Activated CD8-positive, alpha-beta memory T cell treated with anti-CD3 and anti-CD28 coated beads for 4 hours (primary cell): ENCODE measurements around the gene RAD23A.
A peak's percentile ranks its signal among the peaks of the same experiment; 100 is the strongest.
"Not testable (repeated sequence)": the region's sequence is repeated elsewhere in the genome, so short reads cannot be mapped to it uniquely, and the experiment has no call there.

Experiments
- DNase-seq, 2 donors: peaks; one replicate each; pipeline ENCODE4 v3.0.0-alpha.2; 2020; ENCODE audit warnings: low read depth in 2 of 2

RAD23A gene

DNA sequence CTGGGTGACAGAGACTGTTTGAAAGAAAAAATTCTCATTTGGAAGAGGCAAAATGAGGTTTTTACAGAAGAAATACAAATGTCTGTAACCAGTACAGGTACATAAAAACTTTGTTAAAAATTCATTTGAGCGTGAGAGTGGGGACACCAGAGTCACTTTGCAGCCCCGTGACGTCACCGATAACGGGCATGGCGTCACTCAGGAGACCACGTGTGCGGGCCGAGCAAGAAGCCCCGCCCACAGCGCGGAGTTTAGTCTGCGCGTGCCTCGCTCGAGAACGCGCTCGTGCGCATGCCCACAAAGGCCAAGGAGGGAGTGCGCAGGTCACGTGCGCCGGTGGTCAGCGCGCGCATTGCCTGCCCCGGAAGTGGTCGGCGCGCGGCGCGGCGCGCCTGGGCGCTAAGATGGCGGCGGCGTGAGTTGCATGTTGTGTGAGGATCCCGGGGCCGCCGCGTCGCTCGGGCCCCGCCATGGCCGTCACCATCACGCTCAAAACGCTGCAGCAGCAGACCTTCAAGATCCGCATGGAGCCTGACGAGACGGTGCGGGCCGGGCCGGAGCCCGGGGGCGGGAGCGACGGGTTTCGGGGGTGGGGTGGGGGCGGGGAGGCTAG is at the start of gene RAD23A:
Gene RAD23A, plus strand, starts transcription at position 384 of the 613 bp plus-strand sequence. Its CDS starts 87 bp downstream, at position 471.
- DNase-seq, result peak; percentile 96 to 97

GRCh38 chr19:12896460-12896859 is 49.2 kb upstream of the RAD23A start:
- no peak for DNase-seq

DNA sequence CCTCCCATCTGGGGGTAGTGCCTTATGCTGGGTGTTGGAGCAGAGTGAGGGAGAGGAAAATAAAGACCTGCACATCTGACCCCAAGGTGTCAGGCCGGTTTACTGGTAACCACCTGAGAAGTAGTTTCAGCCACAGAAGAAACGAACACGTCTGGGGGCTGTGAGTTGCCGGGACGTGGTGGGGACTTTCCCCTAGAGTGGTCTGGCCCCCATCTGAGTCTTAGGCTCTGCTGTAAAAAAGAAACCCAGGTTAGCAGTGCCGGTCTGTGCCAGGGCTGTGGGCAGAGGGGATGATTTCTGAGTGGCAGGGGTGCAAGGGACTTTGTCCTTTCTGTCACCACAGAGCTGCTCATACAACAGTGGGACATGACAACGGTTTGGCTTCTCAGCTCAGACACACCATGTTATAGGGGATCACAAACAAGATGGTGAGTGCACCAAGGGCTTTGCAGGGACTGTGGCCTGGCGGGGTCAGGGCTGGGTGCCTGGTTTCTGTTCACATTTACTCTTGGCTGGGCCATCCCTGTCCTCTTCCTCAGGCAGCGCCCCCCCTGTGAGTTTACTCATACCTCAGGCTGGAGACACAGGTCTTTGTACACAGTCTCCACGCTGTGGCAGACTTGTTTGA is 45.7 kb upstream of the RAD23A start:
- no peak for DNase-seq

DNA sequence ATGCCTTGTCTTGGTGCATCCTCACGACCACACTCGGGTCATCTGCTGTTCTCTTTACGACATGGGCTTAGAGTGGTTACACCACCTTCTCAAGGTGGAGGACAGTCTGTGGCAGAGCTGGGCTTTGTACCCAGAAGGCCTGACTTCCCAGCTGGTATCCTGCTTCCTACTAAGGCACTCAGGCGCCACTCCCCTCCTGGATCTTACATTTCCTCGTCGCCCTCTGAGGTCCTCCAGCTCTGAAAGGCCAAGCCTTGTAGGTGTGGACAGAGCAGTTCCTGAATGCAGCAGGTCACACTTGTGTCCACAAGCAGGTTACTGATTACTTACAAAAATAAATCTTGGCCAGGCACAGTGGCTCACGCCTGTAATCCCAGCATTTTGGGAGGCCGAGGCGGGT is 38.5 kb upstream of the RAD23A start:
- DNase-seq, result no peak

- DNase-seq, result no peak
Measured at GRCh38 chr19:12912571-12912970, 33.1 kb upstream of the RAD23A start.

DNA sequence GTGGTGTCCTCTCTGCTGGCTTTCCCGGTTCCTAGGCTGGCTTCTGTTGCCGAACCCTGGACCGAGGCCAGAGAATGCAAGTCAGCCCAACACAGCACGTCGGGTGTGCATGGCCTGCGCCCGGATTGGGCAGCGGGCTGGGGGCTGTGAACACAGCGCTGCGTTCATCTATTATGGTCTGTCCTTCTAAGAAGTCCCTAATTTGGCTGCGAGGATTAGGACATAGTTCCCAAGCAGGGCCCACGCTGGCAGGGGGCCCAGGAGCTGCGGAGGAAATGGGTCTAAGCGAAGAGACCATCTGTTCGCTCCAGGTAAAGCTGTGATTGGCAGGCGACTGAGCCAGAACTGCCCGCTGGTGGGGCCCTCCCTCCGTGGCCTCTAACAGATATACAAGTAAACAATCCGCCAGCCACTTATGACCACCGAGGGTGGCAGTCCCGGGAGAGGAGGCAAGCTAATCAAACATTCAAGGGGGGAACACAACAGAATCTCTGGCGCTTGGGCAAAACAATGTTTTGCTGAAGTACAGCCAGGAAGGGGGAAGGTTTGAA is 32.6 kb upstream of the RAD23A start:
- DNase-seq, result no peak

- no peak for DNase-seq
Measured at GRCh38 chr19:12913851-12914690, 31.6 kb upstream of the RAD23A start.

DNA sequence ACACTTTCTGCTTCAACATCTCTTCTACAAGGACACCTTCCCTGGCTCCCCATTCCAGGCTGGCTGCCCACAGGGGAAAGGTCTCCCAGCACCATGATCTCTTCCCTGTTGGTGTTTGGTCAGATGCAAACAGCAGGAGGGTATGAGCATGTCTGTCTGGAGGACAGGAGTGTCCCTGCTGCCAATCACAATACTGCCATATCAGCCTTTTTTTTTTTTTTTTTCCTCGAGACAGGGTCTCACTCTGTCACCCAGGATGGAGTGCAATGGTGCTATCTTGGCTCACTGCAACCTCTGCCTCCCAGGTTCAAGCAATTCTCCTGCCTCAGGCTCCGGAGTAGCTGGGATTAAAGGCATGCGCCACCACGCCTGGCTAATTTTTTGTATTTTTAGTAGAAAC is 29.8 kb upstream of the RAD23A start:
- DNase-seq, result not testable (repeated sequence)

GRCh38 chr19:12918253-12918652 is 27.4 kb upstream of the RAD23A start:
- DNase-seq, result no peak

- DNase-seq, result no peak
Measured at GRCh38 chr19:12921047-12921446, 24.6 kb upstream of the RAD23A start.

DNA sequence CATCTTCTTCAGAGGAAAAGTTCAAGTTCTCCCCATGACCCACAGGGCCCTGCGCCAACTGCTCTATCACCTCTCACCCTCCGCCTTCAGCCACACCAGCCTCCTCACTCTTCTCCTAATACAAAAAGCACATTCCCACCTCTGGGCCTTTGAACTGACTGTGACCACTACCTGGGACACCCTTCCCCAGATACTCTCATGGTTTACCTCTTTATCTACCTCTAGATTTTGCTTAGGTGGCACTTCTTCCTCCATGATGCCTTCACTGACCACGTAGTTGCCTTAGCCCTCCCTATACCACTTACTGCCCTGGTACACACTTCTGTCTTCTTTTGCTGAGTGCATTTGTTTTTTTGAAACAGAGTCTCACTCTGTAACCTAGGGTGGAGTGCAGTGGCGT is 22.7 kb upstream of the RAD23A start:
- DNase-seq, result no peak

- DNase-seq, result no peak
Measured at GRCh38 chr19:12924621-12925310, 20.9 kb upstream of the RAD23A start.

DNA sequence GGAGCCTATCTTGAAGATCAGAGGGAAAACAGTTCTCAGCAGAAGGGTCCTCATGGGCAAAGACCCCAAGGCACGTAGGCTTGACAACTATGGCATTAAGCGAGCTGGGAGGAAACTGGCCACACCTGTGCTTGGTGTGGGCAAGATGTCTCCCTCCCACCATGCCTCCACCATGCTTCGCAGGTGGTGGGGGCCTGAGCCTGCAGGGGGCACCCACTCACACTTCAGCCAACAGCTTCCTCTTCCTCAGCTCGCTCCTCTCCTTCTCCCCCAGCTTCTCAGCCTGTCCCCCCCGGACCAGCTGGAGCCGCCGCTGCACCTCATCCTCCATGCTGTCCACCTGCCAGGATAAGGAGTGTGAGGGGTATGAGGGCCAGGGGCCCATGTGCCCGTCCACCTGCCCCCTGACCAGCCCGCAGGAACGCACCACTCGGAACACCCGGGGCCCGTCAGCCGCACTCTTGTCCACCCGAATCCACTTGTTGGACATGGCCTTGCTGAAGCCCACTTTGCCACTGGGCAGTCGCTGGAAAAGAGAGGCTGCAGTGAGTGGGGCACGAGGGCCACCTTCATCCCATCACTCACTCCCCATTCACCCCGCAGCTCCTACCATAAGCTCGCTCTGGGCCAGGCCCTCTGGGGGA is 15.5 kb upstream of the RAD23A start:
- DNase-seq, result no peak

- DNase-seq, result no peak
Measured at GRCh38 chr19:12932392-12933286, 13.0 kb upstream of the RAD23A start.

GRCh38 chr19:12933287-12934072 is 12.2 kb upstream of the RAD23A start, which contains the start of gene FARSA:
Gene FARSA, minus strand, starts transcription at chr19:12933711. Its CDS starts 15 bp downstream, at chr19:12933696.
- peak; percentile 82 to 85 for DNase-seq

GRCh38 chr19:12935071-12935470 is 10.6 kb upstream of the RAD23A start:
- DNase-seq, result no peak

GRCh38 chr19:12936582-12936981 is 9.1 kb upstream of the RAD23A start:
- no peak for DNase-seq

- no peak for DNase-seq
Measured at GRCh38 chr19:12937093-12937926, 8.4 kb upstream of the RAD23A start.
